TTC549 (cell line): Measurements from ENCODE around the gene MRTFB.
"Not testable (repeated sequence)": the region's sequence is repeated elsewhere in the genome, so short reads cannot be mapped to it uniquely, and the experiment has no call there.

Experiments used
- FAIRE-seq: peaks from 2 replicates; lab custom pipeline; 2012; peaks lifted over from hg19 to GRCh38; lab: Jason Lieb, UNC

MRTFB gene

GRCh38 chr16:14070877-14071575 lies at the start of gene MRTFB:
Gene MRTFB (plus strand): TSS chr16:14071319. CDS start chr16:14140607, 69,288 bp downstream.
- no peak for FAIRE-seq

DNA sequence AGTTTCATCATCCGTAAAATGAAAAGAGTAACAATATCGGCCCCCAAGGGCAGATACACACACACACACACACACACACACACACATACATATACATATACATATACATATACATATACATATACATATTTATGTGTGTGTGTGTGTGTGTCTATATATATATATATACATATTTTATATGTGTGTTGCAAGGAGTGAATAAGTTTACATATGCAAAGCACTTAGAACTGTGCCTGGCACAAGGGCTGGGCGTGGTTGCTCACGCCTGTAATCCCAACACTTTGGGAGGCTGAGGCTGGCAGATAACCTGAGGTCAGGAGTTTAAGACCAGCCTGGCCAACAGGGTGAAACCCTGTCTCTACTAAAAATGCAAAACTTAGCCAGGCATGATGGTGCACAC lies 47.6 kb upstream of the MRTFB start:
- FAIRE-seq = not testable (repeated sequence)

GRCh38 chr16:14024283-14024682 lies 46.8 kb upstream of the MRTFB start:
- no peak for FAIRE-seq

- no peak for FAIRE-seq
Measured at GRCh38 chr16:14026572-14027285, 44.4 kb upstream of the MRTFB start.

DNA sequence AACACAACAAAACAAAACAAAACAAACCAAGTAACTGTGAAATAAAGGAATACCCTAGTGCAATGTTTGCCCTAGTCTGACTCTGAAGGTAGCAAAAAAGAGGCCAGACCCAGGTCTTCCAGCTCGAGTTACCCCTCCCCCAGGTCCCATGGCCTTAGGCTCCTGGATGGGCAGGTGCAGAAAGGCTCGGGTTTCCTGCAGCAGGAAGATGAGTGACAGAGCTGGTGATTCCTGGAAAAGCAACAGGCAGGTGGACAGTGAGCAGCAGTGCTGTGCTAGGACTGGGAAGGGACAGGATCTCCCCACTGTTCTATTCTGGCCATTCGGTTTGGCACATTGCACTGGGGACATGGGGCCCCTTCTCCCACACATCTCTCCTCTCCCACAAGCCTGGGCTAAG lies 42.9 kb upstream of the MRTFB start:
- FAIRE-seq = no peak

DNA sequence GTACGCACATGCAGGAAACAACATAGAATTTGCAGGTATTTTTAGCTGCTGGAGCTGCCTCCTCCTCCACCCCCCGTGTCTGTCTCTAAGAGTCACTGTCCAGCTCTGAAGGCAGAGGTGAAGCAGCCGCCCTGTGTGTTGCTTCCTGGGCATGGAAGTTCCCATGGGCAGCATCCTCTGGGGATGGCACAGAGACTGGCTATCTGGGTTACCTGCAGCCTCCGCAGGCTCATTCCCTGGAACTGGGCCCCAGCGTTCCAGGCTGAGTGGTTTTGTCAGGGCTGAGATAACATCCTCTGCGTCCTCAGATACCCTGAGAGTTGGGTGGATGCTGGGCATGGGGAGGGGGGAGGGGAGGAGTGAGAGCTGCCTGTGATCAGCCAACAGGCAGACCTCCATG lies 41.5 kb upstream of the MRTFB start:
- no peak for FAIRE-seq

DNA sequence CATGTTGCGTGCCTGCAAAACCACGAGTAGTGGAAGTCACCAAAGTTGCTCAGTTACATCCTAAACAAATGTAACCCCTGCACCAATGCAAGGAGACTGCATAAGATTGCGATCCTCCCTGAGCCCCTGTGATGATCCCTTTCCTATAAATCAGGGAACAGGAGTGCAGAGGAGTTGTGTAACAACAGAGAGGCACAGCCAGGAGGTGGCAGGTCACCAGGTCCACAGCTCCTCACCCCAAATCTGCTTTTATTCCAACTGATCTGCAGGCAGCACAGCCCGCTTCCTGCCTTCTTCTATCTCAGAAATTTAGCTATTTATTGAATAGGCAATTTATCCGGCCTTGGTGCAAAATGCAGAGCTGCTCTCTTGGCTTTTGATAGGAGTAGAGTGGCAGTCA lies 36.0 kb upstream of the MRTFB start:
- FAIRE-seq = no peak

DNA sequence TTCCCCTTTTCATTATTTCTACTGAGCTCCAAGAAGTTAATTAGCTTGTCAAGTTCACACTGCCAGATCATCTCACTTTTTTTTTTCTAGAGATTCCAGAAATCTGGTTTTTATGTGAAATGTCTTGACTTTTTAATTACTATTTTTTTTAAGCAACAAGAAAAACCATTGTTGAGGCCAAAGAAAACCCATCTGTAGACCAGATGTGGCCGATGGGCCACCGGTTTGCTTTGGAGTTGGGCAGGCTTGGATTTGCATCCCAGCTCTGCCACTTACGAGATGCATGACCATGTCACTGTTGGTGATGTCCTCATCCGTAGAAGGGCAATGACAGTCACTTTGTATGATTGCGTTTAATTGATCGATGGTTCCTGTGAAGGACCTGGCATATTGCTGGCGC lies 34.2 kb upstream of the MRTFB start:
- FAIRE-seq = no peak

- FAIRE-seq = no peak
Measured at GRCh38 chr16:14037960-14038359, 33.2 kb upstream of the MRTFB start.

- FAIRE-seq = no peak
Measured at GRCh38 chr16:14041164-14041563, 30.0 kb upstream of the MRTFB start.

DNA sequence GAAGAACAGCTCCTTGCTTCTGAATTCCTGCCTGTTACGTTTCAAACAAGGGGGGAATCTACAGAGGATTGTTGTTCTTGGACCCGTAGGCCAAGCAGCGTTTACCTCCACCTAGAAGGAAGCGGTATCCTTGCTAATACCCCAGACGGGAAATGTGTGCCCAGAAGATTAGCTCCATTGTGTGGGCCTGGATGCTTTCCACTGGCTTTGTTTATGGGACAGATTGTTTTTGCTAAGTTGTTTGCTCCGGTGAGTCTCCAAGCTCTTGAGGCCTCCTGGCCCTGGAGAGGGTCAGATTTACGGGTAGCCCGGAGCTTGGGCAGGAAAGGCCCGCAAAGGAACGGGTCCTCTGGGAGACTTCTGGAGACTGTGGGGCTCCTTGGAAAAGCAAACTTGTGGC lies 28.4 kb upstream of the MRTFB start:
- no peak for FAIRE-seq

DNA sequence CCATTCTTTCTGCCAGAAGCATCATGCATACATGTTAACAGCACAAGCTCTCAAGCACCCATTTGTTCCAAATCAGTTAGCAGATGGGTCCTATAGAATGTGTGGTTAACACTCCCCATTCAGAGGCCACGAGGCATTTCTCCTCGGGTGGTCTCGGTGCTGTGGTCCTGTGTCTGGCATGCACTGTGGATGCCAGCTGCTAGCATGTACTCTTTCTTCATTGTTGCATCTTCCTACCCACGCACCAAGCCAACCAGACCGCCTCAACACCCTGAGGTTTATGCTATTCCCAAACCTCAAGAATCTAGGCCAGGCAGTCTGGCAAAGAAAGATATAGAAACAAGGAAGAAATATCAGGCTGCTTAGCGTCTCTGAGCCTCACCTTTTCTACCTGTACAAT lies 27.8 kb upstream of the MRTFB start:
- no peak for FAIRE-seq

DNA sequence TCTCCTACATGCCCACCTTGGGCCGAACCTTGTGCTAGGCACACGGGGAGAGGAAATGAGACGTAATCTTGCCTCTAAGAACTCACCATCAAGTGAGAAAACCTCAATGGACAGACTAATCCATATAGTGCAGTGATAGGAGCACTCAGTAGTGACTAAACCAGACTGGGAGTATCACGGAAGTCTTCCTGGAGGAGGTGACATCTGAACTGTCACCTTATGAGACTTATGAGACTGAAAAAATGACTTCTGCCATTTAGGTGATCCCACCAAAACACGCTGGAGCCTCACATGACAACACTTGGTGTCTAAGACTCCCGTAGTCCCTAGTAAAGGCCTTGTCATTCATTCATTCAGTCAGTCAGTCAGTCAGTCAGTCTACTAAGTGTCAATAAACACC lies 27.3 kb upstream of the MRTFB start:
- FAIRE-seq = no peak

- not testable (repeated sequence) for FAIRE-seq
Measured at GRCh38 chr16:14047121-14047859, 23.8 kb upstream of the MRTFB start.

- no peak for FAIRE-seq
Measured at GRCh38 chr16:14050291-14051027, 20.7 kb upstream of the MRTFB start.

- no peak for FAIRE-seq
Measured at GRCh38 chr16:14051103-14051729, 19.9 kb upstream of the MRTFB start.

- FAIRE-seq = no peak
Measured at GRCh38 chr16:14056970-14057369, 14.1 kb upstream of the MRTFB start.

GRCh38 chr16:14057878-14058382 lies 13.2 kb upstream of the MRTFB start:
- FAIRE-seq = no peak

DNA sequence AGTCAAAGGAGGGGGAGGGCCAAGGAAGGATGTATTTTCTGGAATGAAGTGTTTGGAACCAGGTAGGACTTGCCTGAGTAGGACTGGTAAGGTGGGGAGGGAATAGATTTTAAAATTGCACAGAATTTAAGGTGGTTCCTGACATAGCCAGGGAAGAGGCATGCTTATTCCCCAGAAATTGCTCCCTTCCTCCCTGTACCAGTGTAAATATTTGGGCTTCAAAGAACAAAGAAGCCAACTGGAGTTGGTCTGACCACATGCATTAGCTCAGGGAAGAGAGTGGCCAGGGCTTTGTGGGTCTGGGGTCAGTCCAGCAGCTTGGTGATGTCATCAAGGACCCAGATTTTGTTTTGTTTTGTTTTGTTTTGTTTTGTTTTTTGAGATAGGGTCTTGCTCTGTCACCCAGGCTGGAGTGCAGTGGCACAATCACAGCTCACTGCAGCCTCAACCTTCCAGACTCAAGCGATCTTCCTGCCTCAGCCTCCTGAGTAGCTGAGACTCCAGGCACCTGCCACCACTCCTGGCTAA lies 9.3 kb upstream of the MRTFB start:
- no peak for FAIRE-seq

- no peak for FAIRE-seq
Measured at GRCh38 chr16:14062261-14062660, 8.9 kb upstream of the MRTFB start.
